B cell (primary cell): Measurements from ENCODE around the gene LIPA. TPM values are rescaled to one million over a fixed set of nuclear protein-coding genes. Genes with fewer than 3 reads are reported as not detected.

ENCODE experiments used
- ATAC-seq: fragments of 200-7000 bp; cut with Tn5 transposase; one replicate; pipeline ENCODE4 v1.10.0; 2021; ENCODE audit warnings: low read depth, mild to moderate bottlenecking, moderate number of reproducible peaks, moderate library complexity
- CTCF ChIA-PET: fragments of 350-600 bp; sonication (Branson Sonifier 250); formaldehyde crosslinking; loops from one replicate; lab custom pipeline; 2021; ENCODE audit warnings: antibody characterized with exemption, inconsistent platforms; lab: Charles Lee
- POLR2A ChIA-PET: fragments of 350-600 bp; sonication (Branson Sonifier 250); formaldehyde crosslinking; loops from one replicate; lab custom pipeline; 2021; ENCODE audit warnings: antibody characterized with exemption; lab: Charles Lee
- DNase-seq: peaks from one replicate; pipeline ENCODE4 v3.0.0; 2013
- H2AFZ ChIP-seq: 2 replicates; pipeline ENCODE4 v1.6.1; 2012; ENCODE audit warnings: mild to moderate bottlenecking, low read depth, low read length; ENCODE audit not compliant: insufficient read depth, poor library complexity, severe bottlenecking
- H3K27ac ChIP-seq, 2 donors: 1 replicate in 1 of 2; 2 replicates in 1 of 2; pipeline ENCODE4 v1.5.1; 2012 to 2013; ENCODE audit warnings: low read length in 2 of 2, mild to moderate bottlenecking in 2 of 2, moderate library complexity in 1 of 2
- H3K27me3 ChIP-seq, 4 experiments: fragments of 200-600 bp in 1 of 4; sonication (generic) in 1 of 4; replicated peaks in 1 of 4; 1 replicate in 2 of 4; 2 replicates in 2 of 4; pipeline versions ENCODE4 v1.6.1 to v1.7.0; 2013 to 2016; ENCODE audit warnings: low read length in 3 of 4, mild to moderate bottlenecking in 2 of 4, mixed read lengths in 1 of 4, moderate library complexity in 1 of 4; ENCODE audit not compliant: insufficient read depth in 4 of 4, control insufficient read depth in 3 of 4; ENCODE audit errors: control extremely low read depth in 1 of 4
- H3K36me3 ChIP-seq, 2 experiments: replicated peaks in 1 of 2; 1 replicate in 1 of 2; 2 replicates in 1 of 2; pipeline versions ENCODE4 v1.6.1 to v1.7.1; 2013; ENCODE audit warnings: low read length in 1 of 2; ENCODE audit not compliant: insufficient read depth in 2 of 2, control insufficient read depth in 1 of 2; ENCODE audit errors: control extremely low read depth in 1 of 2, extremely low read depth in 1 of 2
- H3K4me1 ChIP-seq, 2 donors: fragments of 200-600 bp in 1 of 2; sonication (generic) in 1 of 2; 1 replicate in 1 of 2; 2 replicates in 1 of 2; pipeline versions ENCODE4 v1.5.1 to v1.6.1; 2013 to 2017; ENCODE audit warnings: low read length in 2 of 2; ENCODE audit not compliant: control insufficient read depth in 2 of 2, insufficient read depth in 2 of 2
- H3K4me2 ChIP-seq: replicated peaks from 2 replicates; pipeline ENCODE3; 2012; ENCODE audit warnings: mild to moderate bottlenecking, low read depth, low read length; ENCODE audit not compliant: poor library complexity, severe bottlenecking
- H3K4me3 ChIP-seq, 5 experiments: fragments of 200-600 bp in 1 of 5; sonication (generic) in 1 of 5; 1 replicate in 3 of 5; 2 replicates in 2 of 5; pipeline versions ENCODE4 v1.5.1 to v1.7.0; 2011 to 2016; ENCODE audit warnings: low read length in 4 of 5, mild to moderate bottlenecking in 4 of 5, low read depth in 2 of 5, control low read depth in 1 of 5, moderate library complexity in 1 of 5; ENCODE audit not compliant: insufficient read depth in 1 of 5; ENCODE audit errors: control extremely low read depth in 1 of 5, extremely low read depth in 1 of 5
- H3K79me2 ChIP-seq: fragments of 200-600 bp; sonication (generic); one replicate; pipeline ENCODE4 v1.6.0; 2016; ENCODE audit warnings: low read length; ENCODE audit not compliant: control insufficient read depth, insufficient read depth
- H3K9ac ChIP-seq: fragments of 200-600 bp; sonication (generic); 2 replicates; pipeline ENCODE4 v1.6.1; 2017; ENCODE audit warnings: mild to moderate bottlenecking, low read length, moderate library complexity
- H3K9me3 ChIP-seq, 3 donors: one replicate each; pipeline versions ENCODE4 v1.6.1 to v1.7.1; 2013; ENCODE audit warnings: low read length in 2 of 3; ENCODE audit not compliant: control insufficient read depth in 2 of 3, insufficient read depth in 1 of 3; ENCODE audit errors: control extremely low read depth in 1 of 3
- H4K20me1 ChIP-seq: 2 replicates; pipeline ENCODE4 v1.6.0; 2012; ENCODE audit warnings: mild to moderate bottlenecking, low read length; ENCODE audit not compliant: insufficient read depth, control insufficient read depth, poor library complexity, severe bottlenecking
- H3K27ac Mint-ChIP-seq: one replicate; pipeline ENCODE4 v1.8.0; 2021; ENCODE audit warnings: mixed read lengths
- H3K27me3 Mint-ChIP-seq: one replicate; pipeline ENCODE4 v1.8.0; 2021; ENCODE audit warnings: mixed read lengths
- H3K4me1 Mint-ChIP-seq: one replicate; pipeline ENCODE4 v1.8.0; 2021; ENCODE audit warnings: mixed read lengths
- H3K4me3 Mint-ChIP-seq: one replicate; pipeline ENCODE4 v1.8.0; 2021; ENCODE audit warnings: mixed read lengths
- H3K9me3 Mint-ChIP-seq: one replicate; pipeline ENCODE4 v1.8.0; 2022; ENCODE audit warnings: mixed read lengths; ENCODE audit not compliant: insufficient read depth
- EZH2 ChIP-seq: IDR thresholded peaks from 2 replicates; pipeline ENCODE4 v1.6.1; 2012; ENCODE audit warnings: borderline replicate concordance, low read depth, mild to moderate bottlenecking, moderate library complexity, low read length; ENCODE audit not compliant: insufficient read depth, poor library complexity, severe bottlenecking
- WGBS: methylation state at CpG from one replicate; pipeline ENCODE4 v1.1.5; 2013; ENCODE audit warnings: missing lambda C conversion rate; ENCODE audit not compliant: insufficient coverage; 5-methylcytosine and 5-hydroxymethylcytosine counted together
- intact Hi-C: fragments of 100-400 bp; cut with micrococcal nuclease; formaldehyde crosslinking; loops from one replicate; pipeline ENCODE4 v1.10.0; 2022
- polyA minus RNA-seq: library from RNA; depleted of rRNA, polyadenylated mRNA; stranded (reverse); fragments of >200 nt; gene quantifications from 2 replicates; pipeline ENCODE4 v1.2.3, GENCODE V29; 2012
- polyA plus RNA-seq: library from polyadenylated mRNA; depleted of rRNA; stranded (reverse); fragments of >200 nt; gene quantifications from 2 replicates; pipeline ENCODE4 v1.2.3, GENCODE V29; 2012
- total RNA-seq, 2 donors: library from RNA; stranded (reverse); fragments of 120-200 nt in 1 of 2; gene quantifications; 1 replicate in 1 of 2; 2 replicates in 1 of 2; pipeline versions ENCODE4 v1.2.3 to v1.2.4, GENCODE V29; 2013 to 2022
- TF ChIP-seq, protein P1 (sequence below): fragments of 200-600 bp; IDR thresholded peaks from one replicate; pipeline ENCODE4 v1.8.0; 2022; ENCODE audit warnings: antibody characterized with exemption, mild to moderate bottlenecking

The LIPA gene
- total RNA-seq (36.5 and 38.9 TPM in 2 replicates), polyA plus RNA-seq (16.0 and 16.4 TPM in 2 replicates), polyA minus RNA-seq (19.6 and 24.1 TPM in 2 replicates)
- total RNA-seq (2013), result 74.2 TPM

DNA sequence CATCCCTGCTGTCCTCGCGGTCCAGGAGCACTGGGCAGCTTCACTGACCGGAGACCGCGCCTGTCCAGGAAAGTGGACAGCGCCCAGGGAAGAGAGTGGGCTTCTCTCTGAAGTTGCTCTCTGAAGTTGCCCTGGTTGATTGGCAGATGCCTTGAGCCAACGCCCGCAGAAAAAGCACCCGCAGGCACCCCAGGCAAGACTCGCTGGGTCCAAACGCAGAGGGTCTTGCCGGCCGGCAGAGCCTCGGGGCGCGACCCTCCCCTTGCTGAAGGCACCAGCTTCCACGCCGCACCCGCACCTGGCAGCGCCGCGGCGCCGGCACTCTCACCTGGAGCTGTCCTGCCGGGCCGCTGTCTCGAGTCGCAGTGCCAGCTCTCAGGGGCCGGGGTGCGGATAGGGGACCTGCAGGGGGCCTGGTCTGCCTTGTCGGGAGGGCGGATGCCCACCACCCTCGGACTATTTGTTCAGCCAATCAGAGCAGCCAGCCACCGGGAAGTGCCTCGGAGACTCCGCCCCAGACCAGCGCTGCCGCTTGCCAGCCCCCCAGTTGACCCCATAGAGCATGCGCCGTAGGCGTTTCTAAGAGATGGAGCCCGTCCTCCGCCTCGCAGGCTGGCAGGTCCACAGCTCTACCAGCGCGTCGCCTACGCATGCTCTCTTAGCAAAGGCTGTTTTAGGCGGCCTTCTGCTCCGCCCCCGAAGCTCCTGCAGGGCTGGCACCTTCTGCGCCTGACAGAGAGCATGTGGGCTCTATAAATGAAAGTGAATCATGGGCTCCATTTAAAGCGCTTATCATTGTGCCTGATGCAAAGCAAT is at the start of gene LIPA:
Gene LIPA (minus strand): TSS at position 367 of the 816 bp plus-strand sequence. CDS start 4,127 bp downstream, outside the sequence.
- H3K4me3 ChIP-seq, result peak within 1 kb of the TSS; percentile 65 to 92 (median 84)
- Mint-ChIP-seq H3K27me3 (no peaks in the 10 kb centered on the region), H3K4me3 (peak within 1 kb of the TSS; percentile 94), H3K27ac (peak within 1 kb of the TSS; percentile 85), H3K4me1 (peaks cover 24% of the 10 kb centered on the region), H3K9me3 (no peaks in the 10 kb centered on the region)
- ATAC-seq, result peak; percentile 95
- POLR2A ChIA-PET, result interaction anchor here (2.3 kb wide), 1 partner anchor 163 kb away, joined by 11 read pairs; the partner anchor contains the start of gene IFIT5
- no peak for TF ChIP-seq EZH2
- TF ChIP-seq, protein P1, sequence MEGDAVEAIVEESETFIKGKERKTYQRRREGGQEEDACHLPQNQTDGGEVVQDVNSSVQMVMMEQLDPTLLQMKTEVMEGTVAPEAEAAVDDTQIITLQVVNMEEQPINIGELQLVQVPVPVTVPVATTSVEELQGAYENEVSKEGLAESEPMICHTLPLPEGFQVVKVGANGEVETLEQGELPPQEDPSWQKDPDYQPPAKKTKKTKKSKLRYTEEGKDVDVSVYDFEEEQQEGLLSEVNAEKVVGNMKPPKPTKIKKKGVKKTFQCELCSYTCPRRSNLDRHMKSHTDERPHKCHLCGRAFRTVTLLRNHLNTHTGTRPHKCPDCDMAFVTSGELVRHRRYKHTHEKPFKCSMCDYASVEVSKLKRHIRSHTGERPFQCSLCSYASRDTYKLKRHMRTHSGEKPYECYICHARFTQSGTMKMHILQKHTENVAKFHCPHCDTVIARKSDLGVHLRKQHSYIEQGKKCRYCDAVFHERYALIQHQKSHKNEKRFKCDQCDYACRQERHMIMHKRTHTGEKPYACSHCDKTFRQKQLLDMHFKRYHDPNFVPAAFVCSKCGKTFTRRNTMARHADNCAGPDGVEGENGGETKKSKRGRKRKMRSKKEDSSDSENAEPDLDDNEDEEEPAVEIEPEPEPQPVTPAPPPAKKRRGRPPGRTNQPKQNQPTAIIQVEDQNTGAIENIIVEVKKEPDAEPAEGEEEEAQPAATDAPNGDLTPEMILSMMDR, result no peak
- WGBS, result under 1% methylated on average over 48 of the region's 53 CpGs
- H3K27ac ChIP-seq, result peak within 1 kb of the TSS; percentile 48 to 71
- no peaks in the 10 kb centered on the region for H4K20me1 ChIP-seq
- peak; percentile 99 for DNase-seq
- peaks cover 0 to 12% (median 9%) of the 10 kb centered on the region in 3 donors for H3K9me3 ChIP-seq
- no peaks in the 10 kb centered on the region for H3K27me3 ChIP-seq
- intact Hi-C loops, result loop anchor here (1.0 to 5.0 kb wide), 7 partner anchors 35 to 1389 kb away; partner anchors contain the start of genes IFIT5, KIF20B, KLLN and PTEN
- H3K9ac ChIP-seq, result peak within 1 kb of the TSS; percentile 82
- H3K4me1 ChIP-seq, result peaks cover 18% of the 10 kb centered on the region in 2 donors
- H3K79me2 ChIP-seq, result peaks cover 35% of the 10 kb centered on the region
- H3K4me2 ChIP-seq, result peak within 1 kb of the TSS; percentile 82
- CTCF ChIA-PET, result interaction anchor here (0.9 to 2.3 kb wide), 8 partner anchors 9 to 172 kb away, joined by 3 to 13 read pairs (median 4); no protein-coding TSS in a partner anchor
- H3K36me3 ChIP-seq, result no peaks in the 10 kb centered on the region
- H2AFZ ChIP-seq, result peak within 1 kb of the TSS; percentile 86
